ENCODE measurements around the gene ULK3. TPM values are rescaled to one million over a fixed set of nuclear protein-coding genes. Genes with fewer than 3 reads are reported as not detected.

The ULK3 gene
- total RNA-seq, 1 donor from 2014 or later, result 48.4 TPM

- Mint-ChIP-seq H3K27me3 (ENCODE audit: low read depth) (no peaks in the 10 kb centered on the region), H3K27ac (ENCODE audit: unreplicated experiment) (no peak overlapping the region), H3K4me3 (no peak overlapping the region), H3K4me1 (peaks cover 28% of the 10 kb centered on the region), H3K36me3 (ENCODE audit: low read depth) (no peaks in the 10 kb centered on the region), H3K9me3 (no peaks in the 10 kb centered on the region)
- DNase-seq (ENCODE audit: low read depth, low spot score), result no peak
- TF ChIP-seq, protein P1, sequence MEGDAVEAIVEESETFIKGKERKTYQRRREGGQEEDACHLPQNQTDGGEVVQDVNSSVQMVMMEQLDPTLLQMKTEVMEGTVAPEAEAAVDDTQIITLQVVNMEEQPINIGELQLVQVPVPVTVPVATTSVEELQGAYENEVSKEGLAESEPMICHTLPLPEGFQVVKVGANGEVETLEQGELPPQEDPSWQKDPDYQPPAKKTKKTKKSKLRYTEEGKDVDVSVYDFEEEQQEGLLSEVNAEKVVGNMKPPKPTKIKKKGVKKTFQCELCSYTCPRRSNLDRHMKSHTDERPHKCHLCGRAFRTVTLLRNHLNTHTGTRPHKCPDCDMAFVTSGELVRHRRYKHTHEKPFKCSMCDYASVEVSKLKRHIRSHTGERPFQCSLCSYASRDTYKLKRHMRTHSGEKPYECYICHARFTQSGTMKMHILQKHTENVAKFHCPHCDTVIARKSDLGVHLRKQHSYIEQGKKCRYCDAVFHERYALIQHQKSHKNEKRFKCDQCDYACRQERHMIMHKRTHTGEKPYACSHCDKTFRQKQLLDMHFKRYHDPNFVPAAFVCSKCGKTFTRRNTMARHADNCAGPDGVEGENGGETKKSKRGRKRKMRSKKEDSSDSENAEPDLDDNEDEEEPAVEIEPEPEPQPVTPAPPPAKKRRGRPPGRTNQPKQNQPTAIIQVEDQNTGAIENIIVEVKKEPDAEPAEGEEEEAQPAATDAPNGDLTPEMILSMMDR (conservative IDR thresholded peaks at IDR 0.05), result no peak
Observed at GRCh38 chr15:74795966-74796625, 46.9 kb downstream of the ULK3 start.

DNA sequence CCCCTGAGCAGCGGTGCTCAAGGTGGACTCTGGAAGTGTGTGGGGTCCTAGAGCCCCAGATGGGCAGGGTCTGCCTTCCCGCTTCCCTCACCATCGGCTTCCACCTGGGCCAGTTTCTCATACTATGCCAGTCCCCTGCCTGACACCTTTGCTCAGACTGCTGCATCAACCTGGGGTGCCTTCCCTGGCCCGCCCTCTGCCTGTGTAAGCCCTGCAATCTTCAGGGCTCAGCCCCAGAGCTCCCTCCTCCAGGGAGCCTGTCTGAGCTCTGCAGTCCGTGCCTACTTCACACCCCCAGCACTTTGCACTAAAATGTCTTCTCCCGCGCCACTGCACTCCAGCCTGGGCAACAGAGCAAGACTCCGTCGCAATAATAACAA is 48.0 kb downstream of the ULK3 start:
- Mint-ChIP-seq H3K9me3 (no peaks in the 10 kb centered on the region), H3K4me3 (no peak overlapping the region), H3K27me3 (ENCODE audit: low read depth) (no peaks in the 10 kb centered on the region), H3K36me3 (ENCODE audit: low read depth) (no peaks in the 10 kb centered on the region), H3K4me1 (peaks cover 36% of the 10 kb centered on the region), H3K27ac (ENCODE audit: unreplicated experiment) (peak overlapping the region; percentile 95)
- no peak for DNase-seq (ENCODE audit: low read depth, low spot score)
- TF ChIP-seq, protein P1 (conservative IDR thresholded peaks at IDR 0.05), result no peak

DNA sequence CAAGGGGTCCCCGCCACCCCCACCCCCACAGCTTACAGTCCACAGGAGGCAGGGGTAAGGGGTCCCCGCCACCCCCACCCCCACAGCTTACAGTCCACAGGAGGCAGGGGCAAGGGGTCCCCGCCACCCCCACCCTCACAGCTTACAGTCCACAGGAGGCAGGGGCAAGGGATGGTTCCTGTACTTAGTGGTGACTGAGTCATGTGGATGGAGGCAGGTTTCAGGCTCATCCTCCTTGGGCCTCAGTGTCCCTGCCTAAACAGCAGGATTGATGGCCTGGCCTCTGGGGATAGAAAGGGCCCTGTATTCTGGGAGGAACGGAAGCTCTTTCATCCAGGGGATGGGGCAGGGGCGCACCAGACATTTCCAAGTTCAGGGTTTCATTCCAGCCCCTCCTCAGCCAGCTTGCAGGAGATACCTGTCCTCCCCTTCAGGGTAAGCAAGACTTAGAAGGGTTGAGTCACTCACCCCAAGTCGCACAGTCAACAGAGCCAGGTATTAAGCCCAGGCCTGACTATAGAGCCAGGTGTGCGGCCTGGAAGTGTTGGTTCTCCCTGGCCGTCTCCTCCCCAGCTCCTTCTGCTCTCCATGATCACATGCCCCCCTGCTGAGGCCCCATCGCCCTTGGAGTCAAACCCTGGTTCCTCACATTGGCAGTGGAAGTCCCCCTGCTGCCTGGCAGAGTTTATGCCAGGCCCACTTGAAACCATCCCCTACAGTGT is 48.5 kb downstream of the ULK3 start:
- Mint-ChIP-seq H3K27ac (ENCODE audit: unreplicated experiment) (peak overlapping the region; percentile 95), H3K27me3 (ENCODE audit: low read depth) (no peaks in the 10 kb centered on the region), H3K4me1 (peaks cover 41% of the 10 kb centered on the region), H3K36me3 (ENCODE audit: low read depth) (no peaks in the 10 kb centered on the region), H3K9me3 (no peaks in the 10 kb centered on the region), H3K4me3 (no peak overlapping the region)
- TF ChIP-seq, protein P1 (conservative IDR thresholded peaks at IDR 0.05), result no peak
- no peak for DNase-seq (ENCODE audit: low read depth, low spot score)

GRCh38 chr15:74793135-74794028 is 49.6 kb downstream of the ULK3 start:
- peak; percentile 39 for DNase-seq (ENCODE audit: low read depth, low spot score)
- Mint-ChIP-seq H3K27me3 (ENCODE audit: low read depth) (no peaks in the 10 kb centered on the region), H3K4me1 (peaks cover 49% of the 10 kb centered on the region), H3K4me3 (no peak overlapping the region), H3K27ac (ENCODE audit: unreplicated experiment) (peak overlapping the region; percentile 6), H3K9me3 (no peaks in the 10 kb centered on the region), H3K36me3 (ENCODE audit: low read depth) (no peaks in the 10 kb centered on the region)
- TF ChIP-seq, protein P1 (conservative IDR thresholded peaks at IDR 0.05), result peak; percentile 21

DNA sequence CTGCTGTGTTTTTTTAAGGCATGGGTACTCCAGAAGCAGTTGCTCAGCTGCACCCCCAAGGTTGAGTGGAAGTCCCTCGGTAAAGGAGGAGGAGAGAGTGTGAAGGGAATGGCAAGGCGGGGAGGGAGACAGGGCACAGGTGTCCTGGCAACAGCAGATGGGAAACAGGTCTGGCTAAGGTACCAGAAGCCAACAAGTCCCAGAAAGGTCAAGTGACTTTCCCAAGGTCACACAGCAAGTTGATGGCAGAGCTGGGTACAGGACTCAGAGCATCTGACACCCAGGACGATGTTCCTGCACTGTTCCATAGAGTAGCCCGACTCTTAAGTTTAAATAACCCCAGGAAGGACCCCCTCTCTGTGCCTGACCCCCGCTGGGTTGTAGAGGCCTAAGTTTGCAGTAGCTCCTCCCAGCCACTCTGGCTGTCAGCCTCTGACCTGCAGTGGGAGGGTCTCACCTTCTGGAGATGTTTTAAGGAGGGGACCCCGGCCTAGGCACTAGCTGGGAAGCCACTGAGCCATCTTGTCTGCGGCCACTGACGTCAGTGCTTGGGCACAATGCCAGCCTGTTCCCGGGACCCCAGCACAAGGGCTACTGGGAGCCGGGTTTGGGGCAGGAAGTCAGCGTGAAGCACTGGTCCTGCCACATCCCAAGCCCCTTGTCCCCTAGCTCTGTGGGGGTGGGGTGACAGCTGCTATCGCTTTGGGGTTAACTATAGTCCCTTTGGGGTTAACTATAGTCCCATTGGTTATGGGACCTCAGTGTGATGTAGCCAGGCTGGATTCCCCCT is 50.5 kb downstream of the ULK3 start:
- H3K27ac Mint-ChIP-seq (ENCODE audit: unreplicated experiment), result peak overlapping the region; percentile 6
- H3K27me3 Mint-ChIP-seq (ENCODE audit: low read depth), result no peaks in the 10 kb centered on the region
- DNase-seq (ENCODE audit: low read depth, low spot score), result no peak
- no peaks in the 10 kb centered on the region for H3K36me3 Mint-ChIP-seq (ENCODE audit: low read depth)
- TF ChIP-seq, protein P1 (conservative IDR thresholded peaks at IDR 0.05), result no peak
- no peaks in the 10 kb centered on the region for H3K9me3 Mint-ChIP-seq
- H3K4me1 Mint-ChIP-seq, result peaks cover 58% of the 10 kb centered on the region
- H3K4me3 Mint-ChIP-seq, result peak overlapping the region; percentile 8

All from neural crest cell (in vitro differentiated cells).